PC-9 (cell line): ENCODE measurements around the gene KLHL15. TPM values are rescaled to one million over a fixed set of nuclear protein-coding genes. Genes with fewer than 3 reads are reported as not detected.

Source experiments
- BruUV-seq: library from RNA; stranded (reverse); fragments of 400-500 nt; replicated peaks from 2 replicates; lab custom pipeline; 2021; lab: Mats Ljungman, UMichigan
- CTCF ChIA-PET: fragments of 300-600 bp; sonication (Branson Sonifier 250); formaldehyde crosslinking; loops from one replicate; lab custom pipeline; 2022; ENCODE audit warnings: antibody characterized with exemption; lab: Charles Lee
- POLR2A ChIA-PET: fragments of 300-600 bp; sonication (Branson Sonifier 250); formaldehyde crosslinking; loops from one replicate; lab custom pipeline; 2022; ENCODE audit warnings: antibody characterized with exemption; ENCODE audit not compliant: unreplicated experiment; lab: Charles Lee
- DNase-seq, 2 experiments: peaks; one replicate each; pipeline versions ENCODE4 v3.0.0 to v3.0.0-alpha.2; 2015 to 2022; ENCODE audit warnings: mixed read lengths in 1 of 2
- H2AFZ ChIP-seq: fragments of 200-600 bp; sonication (generic); 2 replicates; pipeline ENCODE4 v1.8.1; 2017; ENCODE audit warnings: antibody characterized with exemption
- H3F3A ChIP-seq: fragments of 200-600 bp; sonication (generic); 2 replicates; pipeline ENCODE4 v1.8.1; 2017; ENCODE audit warnings: antibody characterized with exemption, mild to moderate bottlenecking, low read depth; ENCODE audit not compliant: insufficient read depth
- H3K27ac ChIP-seq: fragments of 200-600 bp; sonication (generic); 2 replicates; pipeline ENCODE4 v1.6.1; 2016; ENCODE audit warnings: mixed run types
- H3K27me3 ChIP-seq: fragments of 200-600 bp; sonication (generic); 2 replicates; pipeline ENCODE4 v1.6.1; 2016; ENCODE audit warnings: low read depth, mixed run types; ENCODE audit not compliant: insufficient read depth
- H3K36me3 ChIP-seq: fragments of 200-600 bp; sonication (generic); 2 replicates; pipeline ENCODE4 v1.6.1; 2016; ENCODE audit warnings: low read depth, mixed run types
- H3K4me1 ChIP-seq: fragments of 200-600 bp; sonication (generic); replicated peaks from 2 replicates; pipeline ENCODE4 v1.6.1; 2016; ENCODE audit warnings: mixed run types; ENCODE audit not compliant: insufficient read depth
- H3K4me2 ChIP-seq: fragments of 200-600 bp; sonication (generic); 2 replicates; pipeline ENCODE4 v1.6.1; 2017; ENCODE audit warnings: mixed run types
- H3K4me3 ChIP-seq: fragments of 200-600 bp; sonication (generic); 2 replicates; pipeline ENCODE4 v1.6.1; 2016; ENCODE audit warnings: mixed run types
- H3K79me2 ChIP-seq: fragments of 200-600 bp; sonication (generic); 2 replicates; pipeline ENCODE4 v1.6.1; 2017; ENCODE audit warnings: low read depth, mixed run types
- H3K9me2 ChIP-seq: fragments of 200-600 bp; sonication (generic); 2 replicates; pipeline ENCODE4 v1.8.1; 2017; ENCODE audit warnings: mild to moderate bottlenecking; ENCODE audit not compliant: insufficient read depth
- H3K9me3 ChIP-seq: fragments of 200-600 bp; sonication (generic); 2 replicates; pipeline ENCODE4 v1.8.1; 2016; ENCODE audit warnings: low read depth; ENCODE audit not compliant: insufficient read depth
- H4K20me1 ChIP-seq: fragments of 200-600 bp; sonication (generic); 2 replicates; pipeline ENCODE4 v1.8.1; 2017; ENCODE audit not compliant: insufficient read depth
- EZH2 ChIP-seq: fragments of 200-600 bp; sonication (generic); IDR thresholded peaks from 2 replicates; pipeline ENCODE4 v1.8.0; 2017; ENCODE audit warnings: antibody characterized with exemption, low read depth
- intact Hi-C: fragments of 100-400 bp; cut with micrococcal nuclease; formaldehyde crosslinking; loops from one replicate; pipeline ENCODE4 v1.10.0; 2022; ENCODE audit not compliant: unreplicated experiment
- total RNA-seq: library from RNA; stranded (reverse); gene quantifications from 2 replicates; pipeline ENCODE4 v1.2.3, GENCODE V29; 2021
- TF ChIP-seq, protein P1 (sequence below): fragments of 200-600 bp; sonication (generic); conservative IDR thresholded peaks from 2 replicates; pipeline ENCODE4 v1.6.1; 2017; ENCODE audit warnings: mixed run types, antibody characterized with exemption, mild to moderate bottlenecking, moderate library complexity

Gene KLHL15
- total RNA-seq, 1 experiment from 2014 or later: 3.7 TPM

DNA sequence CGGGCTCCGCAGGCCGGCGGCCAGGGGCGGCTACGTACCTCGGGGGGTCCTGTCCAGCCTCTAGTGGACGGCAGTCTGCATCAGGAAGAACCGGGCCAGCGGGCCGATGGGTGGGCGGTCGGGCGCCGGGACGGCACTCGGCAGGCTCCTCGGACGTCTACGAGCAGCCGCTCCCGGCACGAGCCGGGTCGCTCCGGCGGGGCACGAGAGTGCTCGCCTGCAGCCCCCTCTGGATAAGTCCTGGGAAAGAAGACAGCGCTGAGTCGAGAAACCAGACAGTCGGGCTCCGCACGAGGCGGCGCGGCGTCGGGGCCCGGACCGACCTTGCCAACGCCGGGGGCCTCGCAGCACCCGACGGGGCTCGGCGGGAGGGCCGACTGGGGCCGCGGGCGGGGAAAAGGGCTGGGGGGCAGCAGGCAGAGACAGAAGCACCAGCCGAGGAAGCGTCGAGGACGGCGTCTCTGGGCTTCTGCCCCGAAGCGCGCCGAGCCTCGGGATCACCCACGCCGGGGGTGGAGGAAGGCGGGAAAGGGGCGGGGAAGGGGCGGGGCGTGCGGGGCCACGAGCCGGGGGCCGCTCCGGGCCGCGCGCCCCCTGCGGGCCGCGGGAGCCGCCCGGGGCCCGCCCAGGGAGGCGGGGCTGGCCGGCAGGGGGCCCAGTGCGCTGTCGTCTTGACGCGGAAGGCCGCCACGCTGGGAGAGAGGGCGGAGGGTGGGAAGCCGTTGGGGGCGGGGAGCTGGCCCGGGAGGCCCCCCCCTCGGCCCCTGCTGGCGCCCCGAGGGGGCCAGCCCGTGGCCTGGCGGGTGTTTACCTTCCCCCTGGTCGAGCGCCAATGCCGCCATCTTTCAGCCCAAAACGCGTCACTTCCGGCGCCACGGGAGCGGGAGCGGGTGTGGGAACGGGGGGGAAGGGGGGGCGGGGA is 1.9 kb downstream of the KLHL15 start:
- Histone ChIP-seq H4K20me1 (no peaks in the 10 kb centered on the region), H3K27ac (peak overlapping the region; percentile 96), H3F3A (no peaks in the 10 kb centered on the region; the same call in 1 of the 2 replicates), H3K4me3 (peak overlapping the region; percentile 97), H3K9me2 (no peaks in the 10 kb centered on the region), H3K79me2 (peaks cover 38% of the 10 kb centered on the region), H3K4me2 (peak overlapping the region; percentile 94), H3K36me3 (no peaks in the 10 kb centered on the region), H3K9me3 (no peaks in the 10 kb centered on the region), H3K27me3 (no peaks in the 10 kb centered on the region), H3K4me1 (peaks cover 10% of the 10 kb centered on the region; the same call in 1 of the 2 replicates), H2AFZ (peak overlapping the region; percentile 89)
- intact Hi-C loops: loop anchor here (1.0 to 5.0 kb wide), 3 partner anchors 29 to 127 kb away; partner anchors contain the start of genes CXorf58 and EIF2S3
- ChIA-PET POLR2A (no interaction called here), CTCF (interaction anchor here (1.2 to 2.0 kb wide), 2 partner anchors 27 to 29 kb away, joined by 3 to 20 read pairs; no protein-coding TSS in a partner anchor)
- BruUV-seq: no TSS peak
- peak; percentile 68 to 92 for DNase-seq
- TF ChIP-seq EZH2: no peak
- TF ChIP-seq, protein P1, sequence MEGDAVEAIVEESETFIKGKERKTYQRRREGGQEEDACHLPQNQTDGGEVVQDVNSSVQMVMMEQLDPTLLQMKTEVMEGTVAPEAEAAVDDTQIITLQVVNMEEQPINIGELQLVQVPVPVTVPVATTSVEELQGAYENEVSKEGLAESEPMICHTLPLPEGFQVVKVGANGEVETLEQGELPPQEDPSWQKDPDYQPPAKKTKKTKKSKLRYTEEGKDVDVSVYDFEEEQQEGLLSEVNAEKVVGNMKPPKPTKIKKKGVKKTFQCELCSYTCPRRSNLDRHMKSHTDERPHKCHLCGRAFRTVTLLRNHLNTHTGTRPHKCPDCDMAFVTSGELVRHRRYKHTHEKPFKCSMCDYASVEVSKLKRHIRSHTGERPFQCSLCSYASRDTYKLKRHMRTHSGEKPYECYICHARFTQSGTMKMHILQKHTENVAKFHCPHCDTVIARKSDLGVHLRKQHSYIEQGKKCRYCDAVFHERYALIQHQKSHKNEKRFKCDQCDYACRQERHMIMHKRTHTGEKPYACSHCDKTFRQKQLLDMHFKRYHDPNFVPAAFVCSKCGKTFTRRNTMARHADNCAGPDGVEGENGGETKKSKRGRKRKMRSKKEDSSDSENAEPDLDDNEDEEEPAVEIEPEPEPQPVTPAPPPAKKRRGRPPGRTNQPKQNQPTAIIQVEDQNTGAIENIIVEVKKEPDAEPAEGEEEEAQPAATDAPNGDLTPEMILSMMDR: no peak

DNA sequence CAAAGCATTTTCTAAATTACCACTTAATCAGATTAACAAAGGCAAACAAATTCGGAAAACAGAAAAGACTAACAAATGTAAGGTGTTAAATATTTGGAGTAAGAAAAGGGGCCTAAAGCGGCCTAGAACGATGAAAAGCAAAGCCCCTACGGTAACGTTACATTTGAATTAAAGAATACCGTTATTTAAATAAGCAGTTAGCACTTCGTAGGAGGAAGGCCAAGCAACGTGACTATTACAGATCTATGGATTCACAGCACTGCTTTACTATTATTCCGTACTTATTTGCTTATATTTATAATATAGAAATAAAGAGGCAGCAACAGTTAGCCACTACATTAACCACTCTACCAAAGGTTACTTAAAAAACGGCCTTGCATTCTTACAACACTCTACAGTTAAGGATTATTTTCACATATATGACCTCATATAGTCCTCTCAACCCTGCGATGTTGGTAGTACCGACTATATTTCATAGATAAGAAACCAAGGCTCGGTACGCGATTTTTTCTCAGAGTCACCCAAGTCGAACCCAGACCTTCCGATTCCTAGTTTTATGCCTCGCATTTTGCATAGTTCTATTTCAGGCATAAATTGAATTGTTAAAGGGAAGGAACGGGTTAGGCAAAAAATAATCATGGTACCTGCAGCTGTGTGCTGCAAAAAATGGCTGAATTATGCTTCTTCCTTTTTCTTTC is 2.9 kb downstream of the KLHL15 start:
- H3K9me3 ChIP-seq: no peaks in the 10 kb centered on the region
- H3K4me3 ChIP-seq: peak overlapping the region; percentile 97
- peak overlapping the region; percentile 27; the same call in 1 of the 2 replicates for H3K27ac ChIP-seq
- no peaks in the 10 kb centered on the region for H3K27me3 ChIP-seq
- H3K79me2 ChIP-seq: peaks cover 42% of the 10 kb centered on the region
- no peaks in the 10 kb centered on the region for H3K9me2 ChIP-seq
- no peak for DNase-seq
- H3K4me1 ChIP-seq: peaks cover 10% of the 10 kb centered on the region; the same call in 1 of the 2 replicates
- intact Hi-C loops: no loop called here
- ChIA-PET POLR2A (no interaction called here), CTCF (interaction anchor here (0.7 kb wide), 1 partner anchor 46 kb away, joined by 6 read pairs; no protein-coding TSS in a partner anchor)
- H2AFZ ChIP-seq: peak overlapping the region; percentile 89
- BruUV-seq: no TSS peak
- no peak for TF ChIP-seq EZH2
- TF ChIP-seq, protein P1: no peak
- no peaks in the 10 kb centered on the region; the same call in 1 of the 2 replicates for H3F3A ChIP-seq
- no peaks in the 10 kb centered on the region for H3K36me3 ChIP-seq
- no peaks in the 10 kb centered on the region for H4K20me1 ChIP-seq
- H3K4me2 ChIP-seq: peak overlapping the region; percentile 87

DNA sequence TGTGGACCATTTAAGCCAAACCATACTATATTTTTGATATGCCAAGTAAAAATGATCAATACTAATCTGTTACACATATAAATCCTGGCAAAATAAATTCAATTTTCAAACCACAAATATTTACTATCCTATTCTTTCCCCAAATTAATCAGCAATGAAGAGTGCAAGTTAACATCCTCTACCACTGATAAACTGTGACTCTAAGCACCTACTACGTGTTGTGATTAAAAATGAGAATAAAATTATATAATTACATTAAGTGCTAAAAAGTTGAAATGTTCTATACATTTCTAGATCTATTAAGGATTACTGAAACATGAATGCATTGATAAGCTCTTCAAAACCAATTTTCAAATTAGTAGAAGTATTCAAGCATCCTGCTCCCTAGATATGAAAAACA is 3.4 kb downstream of the KLHL15 start:
- DNase-seq: no peak
- no peaks in the 10 kb centered on the region for H3K9me2 ChIP-seq
- H4K20me1 ChIP-seq: no peaks in the 10 kb centered on the region
- peaks cover 10% of the 10 kb centered on the region; the same call in 1 of the 2 replicates for H3K4me1 ChIP-seq
- ChIA-PET CTCF (interaction anchor here (0.7 kb wide), 1 partner anchor 46 kb away, joined by 6 read pairs; no protein-coding TSS in a partner anchor), POLR2A (no interaction called here)
- H3K79me2 ChIP-seq: peaks cover 42% of the 10 kb centered on the region
- no peak overlapping the region for H3K27ac ChIP-seq
- H3K9me3 ChIP-seq: no peaks in the 10 kb centered on the region
- H3F3A ChIP-seq: no peaks in the 10 kb centered on the region; the same call in 1 of the 2 replicates
- no TSS peak for BruUV-seq
- no peaks in the 10 kb centered on the region for H3K27me3 ChIP-seq
- intact Hi-C loops: no loop called here
- peak overlapping the region; percentile 87 for H3K4me2 ChIP-seq
- TF ChIP-seq, protein P1: no peak
- no peak for TF ChIP-seq EZH2
- H3K4me3 ChIP-seq: peak overlapping the region; percentile 97
- H3K36me3 ChIP-seq: no peaks in the 10 kb centered on the region
- no peak overlapping the region for H2AFZ ChIP-seq
